HEK293T (cell line): ENCODE measurements around the gene IGSF3.
A peak's percentile ranks its signal among the peaks of the same experiment; 100 is the strongest.

Source experiments
- CTCF ChIA-PET: fragments of 350-600 bp; formaldehyde crosslinking; extraction: SDS; loops from one replicate; lab custom pipeline; 2021; ENCODE audit warnings: antibody characterized with exemption, inconsistent platforms; lab: Yijun Ruan, JAX
- POLR2A ChIA-PET: fragments of 350-600 bp; formaldehyde crosslinking; extraction: SDS; loops from one replicate; lab custom pipeline; 2020; ENCODE audit warnings: antibody characterized with exemption, inconsistent platforms; lab: Yijun Ruan, JAX
- DNase-seq: peaks from one replicate; pipeline ENCODE4 v3.0.0; 2012; ENCODE audit warnings: mixed read lengths; ENCODE audit errors: extremely low spot score
- ARNT ChIP-seq: fragments of 450-650 bp; IDR thresholded peaks from 2 replicates; pipeline ENCODE4 v1.6.1; 2017; ENCODE audit warnings: mild to moderate bottlenecking
- BHLHE40 ChIP-seq: fragments of 450-650 bp; IDR thresholded peaks from 2 replicates; pipeline ENCODE4 v1.6.1; 2016; ENCODE audit warnings: mild to moderate bottlenecking, moderate library complexity, borderline replicate concordance
- CTBP1 ChIP-seq: fragments of 450-650 bp; IDR thresholded peaks from 2 replicates; pipeline ENCODE4 v1.6.1; 2016; ENCODE audit warnings: borderline replicate concordance
- ELF4 ChIP-seq: fragments of 450-650 bp; IDR thresholded peaks from 2 replicates; pipeline ENCODE4 v1.6.1; 2017; ENCODE audit warnings: antibody characterized with exemption
- FOXA1 ChIP-seq: fragments of 450-650 bp; IDR thresholded peaks from 2 replicates; pipeline ENCODE4 v1.6.1; 2016; ENCODE audit warnings: mild to moderate bottlenecking
- FOXK2 ChIP-seq: fragments of 450-650 bp; IDR thresholded peaks from 2 replicates; pipeline ENCODE4 v1.6.1; 2016; ENCODE audit warnings: mild to moderate bottlenecking
- FOXM1 ChIP-seq: fragments of 450-650 bp; IDR thresholded peaks from 2 replicates; pipeline ENCODE4 v1.6.1; 2017; ENCODE audit warnings: mild to moderate bottlenecking, borderline replicate concordance
- HDGF ChIP-seq: fragments of 450-650 bp; IDR thresholded peaks from 2 replicates; pipeline ENCODE4 v1.6.1; 2017; ENCODE audit warnings: antibody characterized with exemption, borderline replicate concordance
- L3MBTL2 ChIP-seq: fragments of 450-650 bp; conservative IDR thresholded peaks from 2 replicates; pipeline ENCODE4 v1.6.1; 2016; ENCODE audit warnings: mild to moderate bottlenecking
- LEF1 ChIP-seq: fragments of 450-650 bp; IDR thresholded peaks from 2 replicates; pipeline ENCODE4 v1.6.1; 2017; ENCODE audit warnings: mild to moderate bottlenecking, borderline replicate concordance
- NFRKB ChIP-seq: fragments of 450-650 bp; IDR thresholded peaks from 2 replicates; pipeline ENCODE4 v1.6.1; 2016; ENCODE audit warnings: mild to moderate bottlenecking, moderate library complexity
- SP1 ChIP-seq: fragments of 450-650 bp; IDR thresholded peaks from 2 replicates; pipeline ENCODE4 v1.6.1; 2017
- SUZ12 ChIP-seq: fragments of 450-650 bp; IDR thresholded peaks from 2 replicates; pipeline ENCODE4 v1.6.1; 2016; ENCODE audit warnings: mild to moderate bottlenecking
- TARDBP ChIP-seq: fragments of 450-650 bp; IDR thresholded peaks from 2 replicates; pipeline ENCODE4 v1.6.1; 2016
- ZNF384 ChIP-seq: fragments of 450-650 bp; IDR thresholded peaks from 2 replicates; pipeline ENCODE4 v1.6.1; 2016
- TF ChIP-seq, protein P1 (sequence below): fragments of 450-650 bp; IDR thresholded peaks from 2 replicates; pipeline ENCODE4 v1.6.1; 2016

IGSF3 gene

DNA sequence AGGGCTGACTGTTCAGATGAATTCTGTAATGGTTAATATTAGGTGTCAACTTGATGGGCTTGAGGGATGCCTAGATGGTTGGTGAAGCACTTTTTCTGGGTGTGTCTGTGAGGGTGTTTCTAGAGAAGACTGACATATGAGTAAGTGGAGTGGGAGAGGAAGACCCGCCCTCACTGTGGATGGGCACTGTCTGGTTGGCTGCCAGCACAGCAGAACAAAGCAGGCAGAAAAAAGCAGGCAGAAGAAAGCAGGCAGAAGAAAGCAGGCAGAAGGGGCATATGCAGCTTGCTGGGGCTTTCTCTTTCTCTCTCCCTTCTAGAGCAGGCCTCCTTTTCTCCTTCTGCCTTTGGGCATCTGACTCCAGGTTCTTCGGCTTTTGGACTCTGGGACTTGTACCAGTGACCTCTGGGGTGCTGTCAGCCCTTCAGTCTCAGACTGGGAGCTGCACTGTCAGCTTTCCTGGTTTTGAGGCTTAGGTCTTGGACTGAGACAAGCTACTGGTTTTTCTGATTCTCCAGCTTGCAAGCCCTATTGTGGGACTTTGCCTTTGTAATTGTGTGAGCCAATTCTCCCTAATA lies 43.8 kb upstream of the IGSF3 start:
- no peak for TF ChIP-seq SUZ12
- TF ChIP-seq, protein P1, sequence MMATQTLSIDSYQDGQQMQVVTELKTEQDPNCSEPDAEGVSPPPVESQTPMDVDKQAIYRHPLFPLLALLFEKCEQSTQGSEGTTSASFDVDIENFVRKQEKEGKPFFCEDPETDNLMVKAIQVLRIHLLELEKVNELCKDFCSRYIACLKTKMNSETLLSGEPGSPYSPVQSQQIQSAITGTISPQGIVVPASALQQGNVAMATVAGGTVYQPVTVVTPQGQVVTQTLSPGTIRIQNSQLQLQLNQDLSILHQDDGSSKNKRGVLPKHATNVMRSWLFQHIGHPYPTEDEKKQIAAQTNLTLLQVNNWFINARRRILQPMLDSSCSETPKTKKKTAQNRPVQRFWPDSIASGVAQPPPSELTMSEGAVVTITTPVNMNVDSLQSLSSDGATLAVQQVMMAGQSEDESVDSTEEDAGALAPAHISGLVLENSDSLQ: peak; percentile 55
- CTCF ChIA-PET: interaction anchor here (0.6 kb wide), 1 partner anchor 239 kb away, joined by 3 read pairs; no protein-coding TSS in a partner anchor
- no peak for DNase-seq
- POLR2A ChIA-PET: no interaction called here

DNA sequence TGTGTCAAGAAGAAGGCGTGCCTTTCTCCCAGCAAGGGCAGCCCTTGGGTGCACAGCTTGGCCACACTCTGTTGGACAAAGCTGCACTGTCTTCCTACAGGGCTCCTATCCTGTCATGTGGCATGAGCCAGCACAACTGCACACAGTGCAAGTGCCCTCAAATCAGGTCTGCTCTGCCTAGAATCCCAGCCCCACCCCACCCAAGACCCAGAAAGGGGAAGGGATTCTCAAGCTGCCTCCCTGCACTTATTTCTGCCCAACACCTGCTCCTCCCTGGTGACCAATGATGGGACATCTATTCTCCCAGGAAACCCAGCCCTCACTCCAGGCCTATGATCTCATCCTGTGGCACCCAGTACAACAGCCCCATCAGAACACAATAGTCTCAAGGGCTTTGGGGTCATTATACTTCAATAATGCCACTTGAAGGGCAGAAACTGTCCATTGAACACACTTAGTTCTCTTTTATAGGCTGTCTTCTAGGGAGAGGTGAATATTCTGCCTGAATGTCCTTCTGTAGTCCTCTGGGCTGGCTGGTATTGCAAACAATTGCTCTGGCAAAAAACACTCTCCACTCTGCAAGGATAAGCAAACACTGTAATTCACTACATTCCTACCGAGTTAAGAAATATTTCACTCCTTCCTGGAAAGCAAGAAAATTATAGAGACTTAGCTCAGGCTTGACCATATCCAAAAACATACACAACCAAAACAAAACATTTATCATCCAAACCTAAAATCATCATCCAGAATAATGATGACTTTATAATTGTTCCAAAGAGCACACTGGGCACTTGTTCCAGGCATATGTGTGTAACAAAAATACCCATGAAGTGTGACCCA lies 43.1 kb upstream of the IGSF3 start:
- POLR2A ChIA-PET: interaction anchor here (0.6 kb wide), 1 partner anchor 14 kb away, joined by 3 read pairs; no protein-coding TSS in a partner anchor
- CTCF ChIA-PET: no interaction called here
- TF ChIP-seq ELF4 (no peak), FOXM1 (no peak), L3MBTL2 (no peak), FOXK2 (no peak), TARDBP (no peak), ZNF384 (no peak), SUZ12 (no peak), BHLHE40 (no peak), LEF1 (no peak), ARNT (no peak), SP1 (no peak), HDGF (no peak), NFRKB (no peak), FOXA1 (no peak), CTBP1 (no peak)
- TF ChIP-seq, protein P1: no peak
- no peak for DNase-seq

DNA sequence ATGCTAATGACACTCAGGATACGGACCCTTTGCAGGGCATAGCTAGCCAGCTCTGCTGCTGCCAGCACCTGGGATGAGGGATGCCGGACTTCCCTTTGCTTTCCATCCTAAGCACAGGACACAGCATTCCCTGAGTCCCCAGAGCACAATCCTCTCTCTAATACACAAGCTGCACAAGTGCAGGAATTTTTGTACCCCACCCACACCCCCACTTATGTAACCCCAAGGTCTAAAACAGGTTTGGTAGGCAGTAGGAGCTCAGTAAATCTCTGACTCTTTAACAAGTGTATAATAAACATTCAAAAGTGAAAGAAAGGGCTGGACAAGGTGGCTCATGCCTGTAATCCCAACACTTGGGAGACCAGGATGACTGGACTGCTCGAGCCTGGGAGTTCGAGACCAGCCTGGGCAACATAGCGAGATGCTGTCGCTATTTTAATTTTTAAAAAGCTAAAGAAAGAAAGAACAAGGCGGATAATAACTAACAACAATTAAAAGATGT lies 42.2 kb upstream of the IGSF3 start:
- TF ChIP-seq, protein P1: no peak
- no peak for TF ChIP-seq LEF1
- TF ChIP-seq CTBP1: no peak
- ChIA-PET CTCF (no interaction called here), POLR2A (no interaction called here)
- DNase-seq: no peak

DNA sequence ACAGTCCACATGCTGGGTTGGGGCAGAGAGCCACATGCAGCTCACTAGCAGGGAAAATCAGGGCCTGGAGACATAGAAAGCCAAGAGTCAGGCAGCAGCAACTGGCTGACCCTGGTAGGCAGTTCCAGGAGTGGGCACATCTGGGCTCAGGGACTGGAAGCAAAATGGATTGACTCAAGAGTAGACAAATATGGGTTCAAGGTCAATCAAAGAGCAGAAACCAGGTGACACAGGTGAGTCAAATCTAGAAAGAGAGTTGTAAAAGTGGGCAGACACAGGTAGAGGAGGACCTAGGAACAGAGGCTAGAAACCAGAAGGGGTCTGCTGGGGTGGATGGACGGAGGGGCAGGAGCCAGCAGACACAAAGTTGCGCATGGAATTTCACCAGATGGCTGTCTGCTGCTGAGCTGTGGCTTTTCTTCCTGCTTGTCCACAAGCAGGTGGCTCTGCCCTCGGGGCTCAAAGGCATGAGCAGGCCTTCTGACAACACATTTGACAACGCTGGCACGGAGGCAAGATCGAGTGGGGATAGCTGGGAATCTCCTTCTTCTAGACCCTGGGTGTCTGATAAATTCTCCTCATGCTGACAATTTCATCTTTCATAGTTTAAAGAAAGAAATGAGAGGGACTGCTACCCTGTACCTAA lies 40.8 kb upstream of the IGSF3 start:
- ChIA-PET POLR2A (interaction anchor here (1.0 kb wide), 1 partner anchor 351 kb away, joined by 4 read pairs; the partner anchor contains the start of gene TTF2), CTCF (no interaction called here)
- no peak for DNase-seq
- TF ChIP-seq TARDBP: no peak
- no peak for TF ChIP-seq FOXM1
- TF ChIP-seq, protein P1: no peak
- no peak for TF ChIP-seq L3MBTL2
- no peak for TF ChIP-seq HDGF
- TF ChIP-seq ELF4: no peak
- TF ChIP-seq FOXK2: no peak
- TF ChIP-seq BHLHE40: no peak
- TF ChIP-seq ARNT: no peak
- TF ChIP-seq CTBP1: no peak
- no peak for TF ChIP-seq NFRKB

DNA sequence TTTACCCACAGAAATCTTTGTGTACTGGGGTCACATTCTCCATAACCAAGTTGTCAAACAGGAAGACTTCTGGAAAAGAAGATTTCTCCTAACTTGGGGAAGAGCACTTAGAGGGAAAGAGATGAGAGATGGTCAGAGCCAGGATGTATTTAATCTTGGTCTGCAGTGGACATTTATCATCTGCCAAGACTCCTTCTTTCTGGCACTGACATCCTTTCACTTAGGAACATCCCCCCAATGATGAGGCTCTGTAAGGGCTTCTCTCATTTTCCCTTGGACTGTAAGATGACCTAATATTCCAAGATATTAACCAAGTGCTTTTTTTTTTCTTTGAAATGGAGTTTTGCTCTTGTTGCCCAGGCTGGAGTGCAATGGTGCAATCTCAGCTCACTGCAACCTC lies 39.3 kb upstream of the IGSF3 start:
- no peak for TF ChIP-seq FOXM1
- no peak for TF ChIP-seq ELF4
- TF ChIP-seq FOXK2: no peak
- no peak for TF ChIP-seq SUZ12
- TF ChIP-seq ARNT: no peak
- no peak for TF ChIP-seq NFRKB
- CTCF ChIA-PET: no interaction called here
- no peak for DNase-seq
- POLR2A ChIA-PET: no interaction called here

DNA sequence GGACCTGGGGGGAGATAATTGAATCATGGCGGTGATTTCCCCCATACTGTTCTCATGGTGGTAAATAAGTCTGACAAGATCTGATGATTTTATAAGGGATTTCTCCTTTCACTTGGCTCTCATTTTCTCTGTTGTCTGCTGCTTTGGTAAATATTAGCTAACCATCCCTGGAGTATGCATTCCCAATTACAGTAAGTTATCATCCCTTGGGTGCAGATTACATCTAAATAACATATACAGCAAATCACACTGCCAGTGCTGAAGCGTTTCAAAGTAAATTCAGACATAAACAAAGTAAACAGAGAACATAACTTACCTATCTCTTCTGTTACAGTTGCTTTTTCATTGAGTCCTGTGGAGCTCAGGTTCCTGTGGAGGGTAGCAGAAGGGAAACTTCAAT lies 38.6 kb upstream of the IGSF3 start:
- DNase-seq: no peak
- TF ChIP-seq L3MBTL2 (no peak), LEF1 (no peak), CTBP1 (no peak), NFRKB (no peak), BHLHE40 (no peak), FOXK2 (no peak), SUZ12 (no peak), HDGF (no peak), FOXA1 (no peak), ARNT (no peak), ZNF384 (no peak), FOXM1 (no peak), TARDBP (no peak), ELF4 (no peak), SP1 (no peak)
- TF ChIP-seq, protein P1: no peak
- CTCF ChIA-PET: no interaction called here
- POLR2A ChIA-PET: no interaction called here
